ENCODE data around the gene ANO1.

DNA sequence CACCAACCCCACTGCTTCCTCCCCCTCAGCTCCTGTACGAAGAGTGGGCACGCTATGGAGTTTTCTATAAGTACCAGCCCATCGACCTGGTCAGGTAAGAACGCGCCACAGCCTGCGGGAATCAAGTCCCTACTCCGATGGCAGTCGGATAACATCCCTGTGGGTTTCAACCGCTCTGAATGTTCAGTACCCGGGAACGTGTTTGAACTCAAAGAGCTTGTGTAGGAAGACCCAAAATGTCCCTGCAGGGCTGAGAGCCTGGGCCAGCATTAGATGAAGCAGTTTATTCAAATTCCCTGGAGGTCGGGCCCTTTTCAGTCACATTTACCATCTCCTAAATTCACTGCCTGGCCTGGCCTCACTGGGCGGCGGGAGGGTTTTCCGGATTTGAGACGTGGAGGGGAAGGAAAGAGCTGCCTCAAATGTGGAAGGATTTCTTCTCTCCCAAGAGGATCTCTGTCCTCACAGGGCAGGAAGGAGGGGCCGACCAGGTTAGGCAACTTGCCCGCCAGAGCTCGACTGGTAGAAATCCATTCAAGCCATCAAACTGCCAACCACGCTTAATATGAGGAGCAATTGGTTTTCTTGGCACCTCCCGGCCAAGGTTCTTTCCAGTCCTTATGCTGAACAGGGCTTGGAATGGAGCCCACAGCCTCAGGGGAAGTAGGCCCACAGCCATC lies 46.3 kb downstream of the ANO1 start:
- TF ChIP-seq, protein P1, sequence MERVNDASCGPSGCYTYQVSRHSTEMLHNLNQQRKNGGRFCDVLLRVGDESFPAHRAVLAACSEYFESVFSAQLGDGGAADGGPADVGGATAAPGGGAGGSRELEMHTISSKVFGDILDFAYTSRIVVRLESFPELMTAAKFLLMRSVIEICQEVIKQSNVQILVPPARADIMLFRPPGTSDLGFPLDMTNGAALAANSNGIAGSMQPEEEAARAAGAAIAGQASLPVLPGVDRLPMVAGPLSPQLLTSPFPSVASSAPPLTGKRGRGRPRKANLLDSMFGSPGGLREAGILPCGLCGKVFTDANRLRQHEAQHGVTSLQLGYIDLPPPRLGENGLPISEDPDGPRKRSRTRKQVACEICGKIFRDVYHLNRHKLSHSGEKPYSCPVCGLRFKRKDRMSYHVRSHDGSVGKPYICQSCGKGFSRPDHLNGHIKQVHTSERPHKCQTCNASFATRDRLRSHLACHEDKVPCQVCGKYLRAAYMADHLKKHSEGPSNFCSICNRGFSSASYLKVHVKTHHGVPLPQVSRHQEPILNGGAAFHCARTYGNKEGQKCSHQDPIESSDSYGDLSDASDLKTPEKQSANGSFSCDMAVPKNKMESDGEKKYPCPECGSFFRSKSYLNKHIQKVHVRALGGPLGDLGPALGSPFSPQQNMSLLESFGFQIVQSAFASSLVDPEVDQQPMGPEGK (CRISPR knock-in tag; IDR thresholded peaks at IDR 0.05; ENCODE audit: borderline replicate concordance) = no peak
- TF ChIP-seq, protein P2, sequence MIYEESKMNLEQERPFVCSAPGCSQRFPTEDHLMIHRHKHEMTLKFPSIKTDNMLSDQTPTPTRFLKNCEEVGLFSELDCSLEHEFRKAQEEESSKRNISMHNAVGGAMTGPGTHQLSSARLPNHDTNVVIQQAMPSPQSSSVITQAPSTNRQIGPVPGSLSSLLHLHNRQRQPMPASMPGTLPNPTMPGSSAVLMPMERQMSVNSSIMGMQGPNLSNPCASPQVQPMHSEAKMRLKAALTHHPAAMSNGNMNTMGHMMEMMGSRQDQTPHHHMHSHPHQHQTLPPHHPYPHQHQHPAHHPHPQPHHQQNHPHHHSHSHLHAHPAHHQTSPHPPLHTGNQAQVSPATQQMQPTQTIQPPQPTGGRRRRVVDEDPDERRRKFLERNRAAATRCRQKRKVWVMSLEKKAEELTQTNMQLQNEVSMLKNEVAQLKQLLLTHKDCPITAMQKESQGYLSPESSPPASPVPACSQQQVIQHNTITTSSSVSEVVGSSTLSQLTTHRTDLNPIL (CRISPR knock-in tag; IDR thresholded peaks at IDR 0.05; ENCODE audit: low read depth) = no peak

All from SK-N-SH treated with all-trans-retinoic acid at 6 μM for 48 hours (cell line).